Mucosa of descending colon (tissue), 3 donors: ENCODE results near the gene EDNRB. TPM values are rescaled to one million over a fixed set of nuclear protein-coding genes. Genes with fewer than 3 reads are reported as not detected.

Experiments
- ATAC-seq: fragments of 200-7000 bp; cut with Tn5 transposase; one replicate; pipeline ENCODE4 v1.9.1; 2020; ENCODE audit warnings: mild to moderate bottlenecking, moderate library complexity
- DNase-seq, 3 donors: peaks; one replicate each; pipeline ENCODE4 v3.0.0-alpha.2; 2020
- H3K36me3 ChIP-seq: fragments of 200-600 bp; one replicate; pipeline ENCODE4 v1.8.0; 2021; ENCODE audit warnings: low read depth, mild to moderate bottlenecking
- H3K4me1 ChIP-seq: fragments of 200-600 bp; one replicate; pipeline ENCODE4 v1.8.0; 2021; ENCODE audit warnings: low read depth, mild to moderate bottlenecking
- H3K4me3 ChIP-seq: fragments of 200-600 bp; one replicate; pipeline ENCODE4 v1.8.0; 2021; ENCODE audit warnings: mild to moderate bottlenecking
- H3K9me3 ChIP-seq: fragments of 200-600 bp; one replicate; pipeline ENCODE4 v1.8.0; 2021; ENCODE audit warnings: mild to moderate bottlenecking
- CTCF ChIP-seq: fragments of 200-600 bp; IDR thresholded peaks from one replicate; pipeline ENCODE4 v1.8.0; 2022; ENCODE audit warnings: antibody characterized with exemption, mild to moderate bottlenecking
- intact Hi-C, 2 donors: fragments of 100-400 bp; cut with DNase I in 1 of 2; cut with micrococcal nuclease in 1 of 2; formaldehyde crosslinking; loops; one replicate each; pipeline versions ENCODE4 v1.11.0 to v1.11.1; 2022; cut with DNase I, micrococcal nuclease
- total RNA-seq, 3 donors: library from RNA; stranded (reverse); fragmentation: NEBNext Ultra II Directional in 2 of 3; extraction: Animal tissue kit (Norgen Biotek cat#: 25700) in 2 of 3; gene quantifications; one replicate each; pipeline versions ENCODE4 v1.2.1 to v1.2.4, GENCODE V29; 2021 to 2023
- donor health status: DM: no; HTN: no; CAD: no; lungs with moderate emphysema.
- donor health status: DM: no; HTN: no; CAD: no.
- donor health status: DM: no; HTN: yes; CAD: no.

EDNRB gene
- total RNA-seq, 3 donors from 2014 or later, result 6.8 to 11.2 (median 11.0) TPM

- no peaks in the 10 kb centered on the region for H3K36me3 ChIP-seq
- ATAC-seq (no peak), DNase-seq (no peak)
- H3K4me3 ChIP-seq, result no peak overlapping the region
- H3K4me1 ChIP-seq, result no peaks in the 10 kb centered on the region
- no peaks in the 10 kb centered on the region for H3K9me3 ChIP-seq
- no peak for TF ChIP-seq CTCF
- intact Hi-C loops, result no loop called here
These were observed 11.8 kb upstream of the EDNRB start for GRCh38 chr13:77930430-77930829.

GRCh38 chr13:77928909-77929308 is 10.3 kb upstream of the EDNRB start:
- intact Hi-C loops, result no loop called here
- ATAC-seq (no peak), DNase-seq (no peak)
- Histone ChIP-seq H3K4me1 (no peaks in the 10 kb centered on the region), H3K4me3 (no peak overlapping the region), H3K9me3 (no peaks in the 10 kb centered on the region), H3K36me3 (no peaks in the 10 kb centered on the region)
- no peak for TF ChIP-seq CTCF

GRCh38 chr13:77925616-77926015 is 7.0 kb upstream of the EDNRB start:
- Histone ChIP-seq H3K36me3 (no peaks in the 10 kb centered on the region), H3K4me3 (no peak overlapping the region), H3K9me3 (no peaks in the 10 kb centered on the region), H3K4me1 (no peaks in the 10 kb centered on the region)
- intact Hi-C loops, result no loop called here
- TF ChIP-seq CTCF, result no peak
- DNase-seq, result peak in 1 of 3 donors; percentile 38
- ATAC-seq, result no peak

- H3K36me3 ChIP-seq, result no peaks in the 10 kb centered on the region
- no peaks in the 10 kb centered on the region for H3K9me3 ChIP-seq
- intact Hi-C loops, result no loop called here
- ATAC-seq, result no peak
- no peaks in the 10 kb centered on the region for H3K4me1 ChIP-seq
- H3K4me3 ChIP-seq, result no peak overlapping the region
- TF ChIP-seq CTCF, result no peak
- DNase-seq, result no peak
These were observed 1.3 kb upstream of the EDNRB start for GRCh38 chr13:77919921-77920294.

GRCh38 chr13:77919246-77919920 is 752 bp upstream of the EDNRB start:
- peak; percentile 58 for ATAC-seq

More at GRCh38 chr13:77919246-77919920, 752 bp upstream of the EDNRB start:
- intact Hi-C loops, result no loop called here
- Histone ChIP-seq H3K4me1 (no peaks in the 10 kb centered on the region), H3K36me3 (no peaks in the 10 kb centered on the region), H3K4me3 (no peak overlapping the region), H3K9me3 (no peaks in the 10 kb centered on the region)
- DNase-seq, result peak; percentile 16 to 59 (median 45)
- TF ChIP-seq CTCF, result no peak
